HCT116 (cell line): ENCODE measurements around the gene OPCML. TPM values are rescaled to one million over a fixed set of nuclear protein-coding genes. Genes with fewer than 3 reads are reported as not detected.

Source experiments
- ATAC-seq: fragments of 200-7000 bp; cut with Tn5 transposase; 2 replicates; pipeline ENCODE4 v1.9.1; 2020; ENCODE audit warnings: mild to moderate bottlenecking, moderate library complexity
- BruUV-seq: library from RNA; stranded (reverse); fragments of 400-500 nt; replicated peaks from 2 replicates; lab custom pipeline; 2021; lab: Mats Ljungman, UMichigan
- CTCF ChIA-PET: fragments of 300-600 bp; sonication (Branson Sonifier 250); formaldehyde crosslinking; loops from one replicate; lab custom pipeline; 2021; ENCODE audit warnings: antibody characterized with exemption; lab: Charles Lee
- POLR2A ChIA-PET: fragments of 300-600, 350-600 bp; sonication (Branson Sonifier 250); formaldehyde crosslinking; loops from one replicate; lab custom pipeline; 2021; ENCODE audit warnings: antibody characterized with exemption; lab: Charles Lee
- RAD21 ChIA-PET, 2 experiments: fragments of 300-600 bp; sonication (Branson Sonifier 250); formaldehyde crosslinking; loops; one replicate each; lab custom pipeline; 2023; ENCODE audit warnings: low total read pairs in 2 of 2; ENCODE audit not compliant: uncharacterized antibody in 2 of 2, unreplicated experiment in 2 of 2, low non-redundant PET in 1 of 2; lab: Charles Lee
- DNase-seq: peaks from one replicate; pipeline ENCODE4 v3.0.0-alpha.2; 2010; ENCODE audit warnings: low read depth, low spot score
- H2AFZ ChIP-seq: fragments of 200-600 bp; shearing (Covaris generic), sonication (generic); 2 replicates; pipeline ENCODE4 v1.6.1; 2017; ENCODE audit warnings: low read depth, mixed run types, mixed read lengths, antibody characterized with exemption, low read length; ENCODE audit not compliant: poor library complexity, severe bottlenecking
- H3K27ac ChIP-seq: 2 replicates; pipeline ENCODE4 v1.5.1; 2012; ENCODE audit warnings: low read depth, low read length
- H3K27me3 ChIP-seq: fragments of 200-600 bp; sonication (generic); 2 replicates; pipeline ENCODE4 v1.6.1; 2016; ENCODE audit warnings: mixed run types, low read length, mixed read lengths; ENCODE audit not compliant: insufficient read depth
- H3K36me3 ChIP-seq, 2 experiments: fragments of 200-500 bp in 1 of 2; fragments of 200-600 bp in 1 of 2; sonication (Bioruptor generic) in 1 of 2; sonication (generic) in 1 of 2; 2 replicates each; pipeline versions ENCODE4 v1.5.1 to v1.6.1; 2014 to 2016; ENCODE audit warnings: low read length in 2 of 2, inconsistent platforms in 1 of 2, mixed read lengths in 1 of 2, mixed run types in 1 of 2; ENCODE audit not compliant: insufficient read depth in 2 of 2, control insufficient read depth in 1 of 2
- H3K4me1 ChIP-seq, 2 experiments: fragments of 200-600 bp in 1 of 2; sonication (generic) in 1 of 2; 2 replicates each; pipeline versions ENCODE4 v1.5.1 to v1.6.1; 2012 to 2017; ENCODE audit warnings: low read length in 2 of 2, inconsistent platforms in 1 of 2, mild to moderate bottlenecking in 1 of 2, mixed read lengths in 1 of 2, mixed run types in 1 of 2, moderate library complexity in 1 of 2; ENCODE audit not compliant: insufficient read depth in 2 of 2, control insufficient read depth in 1 of 2
- H3K4me2 ChIP-seq: fragments of 200-600 bp; sonication (generic); 2 replicates; pipeline ENCODE4 v1.6.1; 2017; ENCODE audit warnings: mixed run types, low read length, mixed read lengths
- H3K4me3 ChIP-seq, 2 experiments: fragments of 200-600 bp in 1 of 2; sonication (generic) in 1 of 2; replicated peaks in 1 of 2; 2 replicates each; pipeline ENCODE4 v1.5.1; 2011 to 2016; ENCODE audit warnings: low read length in 2 of 2, control low read depth in 1 of 2, low read depth in 1 of 2, mild to moderate bottlenecking in 1 of 2, mixed read lengths in 1 of 2, mixed run types in 1 of 2
- H3K79me2 ChIP-seq: fragments of 200-600 bp; sonication (generic); 2 replicates; pipeline ENCODE4 v1.6.1; 2017; ENCODE audit warnings: mild to moderate bottlenecking, mixed run types, low read length, moderate library complexity, mixed read lengths; ENCODE audit not compliant: insufficient read depth
- H3K9ac ChIP-seq: fragments of 200-600 bp; sonication (generic); 2 replicates; pipeline ENCODE4 v1.6.1; 2016; ENCODE audit warnings: low read length, mixed read lengths
- H3K9me2 ChIP-seq: fragments of 200-600 bp; sonication (generic), shearing (Covaris generic); 2 replicates; pipeline ENCODE4 v1.6.1; 2017; ENCODE audit warnings: mixed run types, mild to moderate bottlenecking, moderate library complexity; ENCODE audit not compliant: insufficient read depth
- H3K9me3 ChIP-seq, 2 experiments: fragments of 200-500 bp in 1 of 2; fragments of 200-600 bp in 1 of 2; sonication (Bioruptor generic) in 1 of 2; sonication (generic) in 1 of 2; 2 replicates each; pipeline ENCODE4 v1.6.1; 2014 to 2017; ENCODE audit warnings: low read length in 2 of 2, mixed read lengths in 2 of 2, inconsistent platforms in 1 of 2, low read depth in 1 of 2, mild to moderate bottlenecking in 1 of 2, mixed run types in 1 of 2, moderate library complexity in 1 of 2; ENCODE audit not compliant: control insufficient read depth in 1 of 2, insufficient read depth in 1 of 2
- H4K20me1 ChIP-seq: fragments of 200-600 bp; sonication (generic), shearing (Covaris generic); 2 replicates; pipeline ENCODE4 v1.6.1; 2017; ENCODE audit warnings: mixed run types, mild to moderate bottlenecking, moderate library complexity; ENCODE audit not compliant: insufficient read depth
- CBX3 ChIP-seq: IDR thresholded peaks from 2 replicates; pipeline ENCODE4 v1.6.1; 2012; ENCODE audit warnings: low read depth
- EZH2phosphoT487 ChIP-seq: fragments of 200-600 bp; IDR thresholded peaks from 2 replicates; pipeline ENCODE4 v1.6.1; 2018; ENCODE audit warnings: antibody characterized with exemption, borderline replicate concordance
- POLR2A ChIP-seq: IDR thresholded peaks from 2 replicates; pipeline ENCODE4 v1.7.0; 2011; ENCODE audit warnings: borderline replicate concordance; ENCODE audit not compliant: insufficient read depth, insufficient read length; ENCODE audit errors: extremely low read depth
- POLR2AphosphoS5 ChIP-seq: IDR thresholded peaks from 2 replicates; pipeline ENCODE4 v1.6.1; 2011; ENCODE audit warnings: mild to moderate bottlenecking, low read depth, low read length, moderate library complexity
- RAD21 ChIP-seq: IDR thresholded peaks from 2 replicates; pipeline ENCODE4 v1.6.1; 2012; ENCODE audit warnings: low read depth, mild to moderate bottlenecking
- SP1 ChIP-seq: IDR thresholded peaks from 2 replicates; pipeline ENCODE4 v1.6.1; 2012; ENCODE audit warnings: low read depth
- ZNF274 ChIP-seq: fragments of 200-500 bp; sonication (Bioruptor generic); IDR thresholded peaks from 2 replicates; pipeline ENCODE4 v1.6.1; 2014; ENCODE audit warnings: mild to moderate bottlenecking, low read depth, low read length, inconsistent platforms
- intact Hi-C: fragments of 100-400 bp; cut with micrococcal nuclease; formaldehyde crosslinking; loops from 2 replicates; pipeline ENCODE4 v1.10.0; 2022
- total RNA-seq: library from RNA; stranded (reverse); gene quantifications from one replicate; pipeline ENCODE4 v1.2.1, GENCODE V29; 2021; ENCODE audit not compliant: unreplicated experiment
- TF ChIP-seq, protein P1 (sequence below): IDR thresholded peaks from 2 replicates; pipeline ENCODE4 v1.6.1; 2011; ENCODE audit warnings: mild to moderate bottlenecking, low read length, moderate library complexity; ENCODE audit not compliant: insufficient replicate concordance; ENCODE audit errors: extremely low read depth
- TF ChIP-seq, protein P2 (sequence below): IDR thresholded peaks from 2 replicates; pipeline ENCODE4 v1.6.1; 2012; ENCODE audit warnings: low read depth
- TF ChIP-seq, protein P3 (sequence below), 3 experiments: fragments of 200-600 bp in 1 of 3; sonication (generic) in 1 of 3; IDR thresholded peaks in 2 of 3; conservative IDR thresholded peaks in 1 of 3; 2 replicates each; pipeline ENCODE4 v1.5.1; 2012 to 2017; ENCODE audit warnings: low read depth in 2 of 3, low read length in 2 of 3, antibody characterized with exemption in 1 of 3, borderline replicate concordance in 1 of 3, control low read depth in 1 of 3, mild to moderate bottlenecking in 1 of 3, mixed read lengths in 1 of 3, mixed run types in 1 of 3, moderate library complexity in 1 of 3; ENCODE audit not compliant: insufficient read depth in 1 of 3

Gene OPCML
- total RNA-seq, 1 experiment from 2014 or later, result not detected

GRCh38 chr11:133500936-133501335, 31.4 kb downstream of the OPCML start:
- CTCF ChIA-PET, result no interaction called here
- no peak overlapping the region for H3K9ac ChIP-seq
- no peak for TF ChIP-seq EZH2phosphoT487
- TF ChIP-seq SP1, result no peak
- no peak for TF ChIP-seq RAD21
- TF ChIP-seq POLR2AphosphoS5, result no peak
- TF ChIP-seq ZNF274, result no peak
- TF ChIP-seq POLR2A, result no peak
- no peak for TF ChIP-seq CBX3
- TF ChIP-seq, protein P1, sequence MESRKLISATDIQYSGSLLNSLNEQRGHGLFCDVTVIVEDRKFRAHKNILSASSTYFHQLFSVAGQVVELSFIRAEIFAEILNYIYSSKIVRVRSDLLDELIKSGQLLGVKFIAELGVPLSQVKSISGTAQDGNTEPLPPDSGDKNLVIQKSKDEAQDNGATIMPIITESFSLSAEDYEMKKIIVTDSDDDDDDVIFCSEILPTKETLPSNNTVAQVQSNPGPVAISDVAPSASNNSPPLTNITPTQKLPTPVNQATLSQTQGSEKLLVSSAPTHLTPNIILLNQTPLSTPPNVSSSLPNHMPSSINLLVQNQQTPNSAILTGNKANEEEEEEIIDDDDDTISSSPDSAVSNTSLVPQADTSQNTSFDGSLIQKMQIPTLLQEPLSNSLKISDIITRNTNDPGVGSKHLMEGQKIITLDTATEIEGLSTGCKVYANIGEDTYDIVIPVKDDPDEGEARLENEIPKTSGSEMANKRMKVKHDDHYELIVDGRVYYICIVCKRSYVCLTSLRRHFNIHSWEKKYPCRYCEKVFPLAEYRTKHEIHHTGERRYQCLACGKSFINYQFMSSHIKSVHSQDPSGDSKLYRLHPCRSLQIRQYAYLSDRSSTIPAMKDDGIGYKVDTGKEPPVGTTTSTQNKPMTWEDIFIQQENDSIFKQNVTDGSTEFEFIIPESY, result no peak
- TF ChIP-seq, protein P2, sequence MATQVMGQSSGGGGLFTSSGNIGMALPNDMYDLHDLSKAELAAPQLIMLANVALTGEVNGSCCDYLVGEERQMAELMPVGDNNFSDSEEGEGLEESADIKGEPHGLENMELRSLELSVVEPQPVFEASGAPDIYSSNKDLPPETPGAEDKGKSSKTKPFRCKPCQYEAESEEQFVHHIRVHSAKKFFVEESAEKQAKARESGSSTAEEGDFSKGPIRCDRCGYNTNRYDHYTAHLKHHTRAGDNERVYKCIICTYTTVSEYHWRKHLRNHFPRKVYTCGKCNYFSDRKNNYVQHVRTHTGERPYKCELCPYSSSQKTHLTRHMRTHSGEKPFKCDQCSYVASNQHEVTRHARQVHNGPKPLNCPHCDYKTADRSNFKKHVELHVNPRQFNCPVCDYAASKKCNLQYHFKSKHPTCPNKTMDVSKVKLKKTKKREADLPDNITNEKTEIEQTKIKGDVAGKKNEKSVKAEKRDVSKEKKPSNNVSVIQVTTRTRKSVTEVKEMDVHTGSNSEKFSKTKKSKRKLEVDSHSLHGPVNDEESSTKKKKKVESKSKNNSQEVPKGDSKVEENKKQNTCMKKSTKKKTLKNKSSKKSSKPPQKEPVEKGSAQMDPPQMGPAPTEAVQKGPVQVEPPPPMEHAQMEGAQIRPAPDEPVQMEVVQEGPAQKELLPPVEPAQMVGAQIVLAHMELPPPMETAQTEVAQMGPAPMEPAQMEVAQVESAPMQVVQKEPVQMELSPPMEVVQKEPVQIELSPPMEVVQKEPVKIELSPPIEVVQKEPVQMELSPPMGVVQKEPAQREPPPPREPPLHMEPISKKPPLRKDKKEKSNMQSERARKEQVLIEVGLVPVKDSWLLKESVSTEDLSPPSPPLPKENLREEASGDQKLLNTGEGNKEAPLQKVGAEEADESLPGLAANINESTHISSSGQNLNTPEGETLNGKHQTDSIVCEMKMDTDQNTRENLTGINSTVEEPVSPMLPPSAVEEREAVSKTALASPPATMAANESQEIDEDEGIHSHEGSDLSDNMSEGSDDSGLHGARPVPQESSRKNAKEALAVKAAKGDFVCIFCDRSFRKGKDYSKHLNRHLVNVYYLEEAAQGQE, result no peak
- TF ChIP-seq, protein P3, sequence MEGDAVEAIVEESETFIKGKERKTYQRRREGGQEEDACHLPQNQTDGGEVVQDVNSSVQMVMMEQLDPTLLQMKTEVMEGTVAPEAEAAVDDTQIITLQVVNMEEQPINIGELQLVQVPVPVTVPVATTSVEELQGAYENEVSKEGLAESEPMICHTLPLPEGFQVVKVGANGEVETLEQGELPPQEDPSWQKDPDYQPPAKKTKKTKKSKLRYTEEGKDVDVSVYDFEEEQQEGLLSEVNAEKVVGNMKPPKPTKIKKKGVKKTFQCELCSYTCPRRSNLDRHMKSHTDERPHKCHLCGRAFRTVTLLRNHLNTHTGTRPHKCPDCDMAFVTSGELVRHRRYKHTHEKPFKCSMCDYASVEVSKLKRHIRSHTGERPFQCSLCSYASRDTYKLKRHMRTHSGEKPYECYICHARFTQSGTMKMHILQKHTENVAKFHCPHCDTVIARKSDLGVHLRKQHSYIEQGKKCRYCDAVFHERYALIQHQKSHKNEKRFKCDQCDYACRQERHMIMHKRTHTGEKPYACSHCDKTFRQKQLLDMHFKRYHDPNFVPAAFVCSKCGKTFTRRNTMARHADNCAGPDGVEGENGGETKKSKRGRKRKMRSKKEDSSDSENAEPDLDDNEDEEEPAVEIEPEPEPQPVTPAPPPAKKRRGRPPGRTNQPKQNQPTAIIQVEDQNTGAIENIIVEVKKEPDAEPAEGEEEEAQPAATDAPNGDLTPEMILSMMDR (IDR thresholded peaks at IDR 0.05 in 2 of 3, conservative IDR thresholded peaks at IDR 0.05 in 1 of 3; ENCODE audit: borderline replicate concordance in 1 of 3, insufficient read depth in 1 of 3, low read depth in 2 of 3, low read length in 2 of 3), result no peak
- TF ChIP-seq, all 23 proteins: peak for 0
- Histone ChIP-seq H3K9me2 (no peaks in the 10 kb centered on the region), H3K79me2 (no peaks in the 10 kb centered on the region), H3K36me3 (no peaks in the 10 kb centered on the region), H3K27ac (no peak overlapping the region), H3K27me3 (no peaks in the 10 kb centered on the region), H3K4me3 (no peak overlapping the region), H3K4me2 (no peak overlapping the region), H4K20me1 (no peaks in the 10 kb centered on the region), H3K9me3 (peaks cover 0 to 9% of the 10 kb centered on the region in 2 experiments; a peak in 2 of 4 replicates), H3K4me1 (no peaks in the 10 kb centered on the region), H2AFZ (no peak overlapping the region)
- RAD21 ChIA-PET, result no interaction called here
- intact Hi-C loops, result no loop called here
- ATAC-seq, result no peak
- DNase-seq, result no peak
- BruUV-seq, result no TSS peak
- POLR2A ChIA-PET, result no interaction called here
